ENCODE data around the gene BMP15. TPM values are rescaled to one million over a fixed set of nuclear protein-coding genes. Genes with fewer than 3 reads are reported as not detected.

BMP15 gene
- total and polyA plus RNA-seq, 2 of the 13 experiments (the other 11 are each of a cell fraction or from before 2014, with no cell fraction given): not detected

- in situ Hi-C loops (cut with HindIII; ENCODE audit: extremely low pct_ligation_motif_present, low pct_unique_long_range_greater_than_20kb): no loop called here
- H3K9me3 ChIP-seq (ENCODE audit: low read length): no peaks in the 10 kb centered on the region
- CTCF ChIA-PET (ENCODE audit: low intra/inter-chr PET ratio, low total read pairs): no interaction called here
- no peak for ATAC-seq
- no peak overlapping the region for H2AFZ ChIP-seq (ENCODE audit: low read length)
- H4K20me1 ChIP-seq (ENCODE audit: insufficient read depth, low read length): no peaks in the 10 kb centered on the region
- H3K27ac ChIP-seq (ENCODE audit: extremely low read length, insufficient read depth, low read length): no peak overlapping the region
- H3K79me2 ChIP-seq (ENCODE audit: insufficient read depth, low read length): no peaks in the 10 kb centered on the region
- WGBS (ENCODE audit: low lambda C conversion rate): 92% methylated on average over 1 of the region's 1 CpG
- DNase-seq (ENCODE audit: low spot score): no peak
- POLR2A ChIA-PET: no interaction called here
- intact Hi-C loops (cut with micrococcal nuclease; ENCODE audit: unreplicated experiment): no loop called here
- H3K4me2 ChIP-seq (ENCODE audit: low read depth, low read length): no peak overlapping the region
- no peaks in the 10 kb centered on the region for H3K36me3 ChIP-seq (replicated peaks in 1 of 2; ENCODE audit: control insufficient read depth in 1 of 2, insufficient read depth in 2 of 2, low read length in 2 of 2)
- no TSS peak for BruUV-seq (replicated peaks)
- no peak for FAIRE-seq
- H3K9ac ChIP-seq (ENCODE audit: insufficient read depth, low read depth, low read length): no peak overlapping the region
- no peak overlapping the region for H3K4me3 ChIP-seq (replicated peaks in 1 of 3; ENCODE audit: insufficient read depth in 1 of 3, low read depth in 2 of 3, low read length in 3 of 3)
- no peaks in the 10 kb centered on the region for H3K27me3 ChIP-seq (ENCODE audit: control insufficient read depth in 1 of 2, insufficient read depth in 2 of 2, low read length in 2 of 2)
- peaks cover 13% of the 10 kb centered on the region; the same call in 1 of the 2 replicates for H3K4me1 ChIP-seq (ENCODE audit: insufficient read depth, low read length)
- TF ChIP-seq ZNF784 (CRISPR knock-in tag; IDR thresholded peaks at IDR 0.05; ENCODE audit: borderline replicate concordance): no peak
- no peak for TF ChIP-seq ESRRA (CRISPR knock-in tag; IDR thresholded peaks at IDR 0.05; ENCODE audit: low read depth)
- no peak for TF ChIP-seq TBL1XR1 (IDR thresholded peaks at IDR 0.05; ENCODE audit: borderline replicate concordance, low read length, partially characterized antibody)
- TF ChIP-seq HDAC1 (CRISPR knock-in tag; IDR thresholded peaks at IDR 0.05): no peak
- no peak for TF ChIP-seq ZBTB39 (CRISPR knock-in tag; IDR thresholded peaks at IDR 0.05)
- TF ChIP-seq MAZ (IDR thresholded peaks at IDR 0.05; ENCODE audit: borderline replicate concordance, low read depth, low read length): no peak
- TF ChIP-seq MAZ (CRISPR knock-in tag; IDR thresholded peaks at IDR 0.05; ENCODE audit: low read depth): no peak
- no peak for TF ChIP-seq KLF12 (CRISPR knock-in tag; IDR thresholded peaks at IDR 0.05; ENCODE audit: borderline replicate concordance)
- TF ChIP-seq ELK4 (CRISPR knock-in tag; IDR thresholded peaks at IDR 0.05; ENCODE audit: borderline replicate concordance): no peak
- TF ChIP-seq ZBTB33 (CRISPR knock-in tag; IDR thresholded peaks at IDR 0.05): no peak
- TF ChIP-seq ZSCAN12 (CRISPR knock-in tag; IDR thresholded peaks at IDR 0.05): no peak
- TF ChIP-seq FOXK1 (CRISPR knock-in tag; IDR thresholded peaks at IDR 0.05; ENCODE audit: borderline replicate concordance, low read depth): no peak
- no peak for TF ChIP-seq SNAPC4 (CRISPR knock-in tag; IDR thresholded peaks at IDR 0.05)
Observed at GRCh38 chrX:50863471-50863870, 47.1 kb upstream of the BMP15 start.
